Bronchial epithelial cell (primary cell): ENCODE results near the gene TMA7. TPM values are rescaled to one million over a fixed set of nuclear protein-coding genes. Genes with fewer than 3 reads are reported as not detected.
"Not testable (repeated sequence)": the region's sequence is repeated elsewhere in the genome, so short reads cannot be mapped to it uniquely, and the experiment has no call there.

Experiments used
- DNase-seq: peaks from one replicate; pipeline ENCODE4 v3.0.0-alpha.2; 2010; ENCODE audit warnings: low read depth
- FAIRE-seq: peaks from 2 replicates; lab custom pipeline; 2011; peaks lifted over from hg19 to GRCh38; lab: Jason Lieb, UNC
- H3K27me3 ChIP-seq: 2 replicates; pipeline ENCODE4 v1.5.1; 2011; ENCODE audit warnings: low read length; ENCODE audit not compliant: control insufficient read depth, insufficient read depth
- H3K36me3 ChIP-seq: 2 replicates; pipeline ENCODE4 v1.5.1; 2011; ENCODE audit warnings: low read length; ENCODE audit not compliant: control insufficient read depth, insufficient read depth
- H3K4me3 ChIP-seq: 2 replicates; pipeline ENCODE4 v1.5.1; 2011; ENCODE audit warnings: mild to moderate bottlenecking, low read depth, low read length, control low read depth
- CTCF ChIP-seq: IDR thresholded peaks from 2 replicates; pipeline ENCODE4 v1.5.1; 2011; ENCODE audit warnings: mild to moderate bottlenecking, moderate library complexity, low read length, control low read depth, inconsistent platforms; ENCODE audit not compliant: insufficient read depth, severe bottlenecking
- total RNA-seq: library from RNA; depleted of rRNA; stranded (reverse); fragments of >200 nt; gene quantifications from 2 replicates; pipeline ENCODE4 v1.2.1, GENCODE V29; 2014

TMA7 gene
- total RNA-seq, 1 donor from 2014 or later: 190 TPM

- FAIRE-seq: no peak
- TF ChIP-seq CTCF: no peak
- H3K36me3 ChIP-seq: peaks cover 14% of the 10 kb centered on the region
- DNase-seq: no peak
- no peak overlapping the region for H3K4me3 ChIP-seq
- H3K27me3 ChIP-seq: no peaks in the 10 kb centered on the region
These were observed 33.5 kb downstream of the TMA7 start for GRCh38 chr3:48473617-48473952.

- H3K36me3 ChIP-seq: peaks cover 13% of the 10 kb centered on the region
- not testable (repeated sequence) for FAIRE-seq, H3K4me3 ChIP-seq, H3K27me3 ChIP-seq, DNase-seq
These were observed 34.0 kb downstream of the TMA7 start for GRCh38 chr3:48474031-48474430.

GRCh38 chr3:48474619-48475018 lies 34.6 kb downstream of the TMA7 start:
- DNase-seq: no peak

GRCh38 chr3:48475188-48475587 lies 35.1 kb downstream of the TMA7 start:
- H3K36me3 ChIP-seq: peaks cover 4% of the 10 kb centered on the region
- no peak for FAIRE-seq

More at GRCh38 chr3:48474619-48475018, 34.6 kb downstream of the TMA7 start:
- Histone ChIP-seq H3K36me3 (peaks cover 8% of the 10 kb centered on the region), H3K27me3 (no peaks in the 10 kb centered on the region), H3K4me3 (no peak overlapping the region)
- FAIRE-seq: no peak
- no peak for TF ChIP-seq CTCF

GRCh38 chr3:48476426-48477053 lies 36.5 kb downstream of the TMA7 start:
- no peak overlapping the region for H3K4me3 ChIP-seq
- peaks cover 2% of the 10 kb centered on the region for H3K36me3 ChIP-seq
- FAIRE-seq: no peak
- H3K27me3 ChIP-seq: no peaks in the 10 kb centered on the region
- DNase-seq: no peak
- no peak for TF ChIP-seq CTCF

More at GRCh38 chr3:48475188-48475587, 35.1 kb downstream of the TMA7 start:
- TF ChIP-seq CTCF: no peak
- Histone ChIP-seq H3K27me3 (no peaks in the 10 kb centered on the region), H3K4me3 (no peak overlapping the region)
- no peak for DNase-seq

- FAIRE-seq (no peak), DNase-seq (no peak)
- no peaks in the 10 kb centered on the region for H3K27me3 ChIP-seq
- H3K4me3 ChIP-seq: no peak overlapping the region
- peaks cover 2% of the 10 kb centered on the region for H3K36me3 ChIP-seq
- no peak for TF ChIP-seq CTCF
These were observed 38.0 kb downstream of the TMA7 start for GRCh38 chr3:48477959-48478520.
